Panc1 (cell line): ENCODE data around the gene KCND3. TPM values are rescaled to one million over a fixed set of nuclear protein-coding genes. Genes with fewer than 3 reads are reported as not detected.

Source experiments
- ATAC-seq: fragments of 200-7000 bp; cut with Tn5 transposase; 2 replicates; pipeline ENCODE4 v1.9.1; 2020; ENCODE audit warnings: mild to moderate bottlenecking, moderate library complexity
- BruUV-seq: library from RNA; stranded (reverse); fragments of 400-500 nt; replicated peaks from 2 replicates; lab custom pipeline; 2021; lab: Mats Ljungman, UMichigan
- CTCF ChIA-PET: fragments of 300-600 bp; sonication (Branson Sonifier 250); formaldehyde crosslinking; loops from one replicate; lab custom pipeline; 2022; ENCODE audit warnings: antibody characterized with exemption; lab: Charles Lee
- POLR2A ChIA-PET: fragments of 300-600 bp; sonication (Branson Sonifier 250); formaldehyde crosslinking; loops from one replicate; lab custom pipeline; 2022; ENCODE audit warnings: antibody characterized with exemption; lab: Charles Lee
- DNase-seq: peaks from one replicate; pipeline ENCODE4 v3.0.0-alpha.2; 2010; ENCODE audit warnings: low read depth, low spot score
- H3K27ac ChIP-seq: 2 replicates; pipeline ENCODE4 v1.5.1; 2011; ENCODE audit warnings: mild to moderate bottlenecking, low read length, inconsistent platforms
- H3K27me3 ChIP-seq: fragments of 200-500 bp; sonication (Bioruptor generic); 2 replicates; pipeline ENCODE4 v1.6.0; 2014; ENCODE audit warnings: low read length, inconsistent platforms; ENCODE audit not compliant: control insufficient read depth, insufficient read depth
- H3K36me3 ChIP-seq: fragments of 200-500 bp; sonication (Bioruptor generic); 2 replicates; pipeline ENCODE4 v1.5.1; 2014; ENCODE audit warnings: inconsistent platforms, mild to moderate bottlenecking, low read length, moderate library complexity; ENCODE audit not compliant: control insufficient read depth, insufficient read depth
- H3K4me1 ChIP-seq: 2 replicates; pipeline ENCODE4 v1.5.1; 2011; ENCODE audit warnings: inconsistent platforms, mild to moderate bottlenecking, low read length, moderate library complexity; ENCODE audit not compliant: control insufficient read depth, insufficient read depth
- H3K4me3 ChIP-seq, 2 experiments: 2 replicates each; pipeline ENCODE4 v1.5.1; 2011 to 2012; ENCODE audit warnings: low read depth in 2 of 2, low read length in 2 of 2, mild to moderate bottlenecking in 2 of 2, inconsistent platforms in 1 of 2, moderate library complexity in 1 of 2
- H3K9me3 ChIP-seq: fragments of 200-500 bp; sonication (Bioruptor generic); 2 replicates; pipeline ENCODE4 v1.5.1; 2014; ENCODE audit warnings: low read depth, mild to moderate bottlenecking, inconsistent platforms, low read length, moderate library complexity; ENCODE audit not compliant: control insufficient read depth, insufficient read depth
- CTCF ChIP-seq: fragments of 450-650 bp; IDR thresholded peaks from 2 replicates; pipeline ENCODE4 v1.5.1; 2017; ENCODE audit warnings: mild to moderate bottlenecking
- POLR2AphosphoS5 ChIP-seq: IDR thresholded peaks from 2 replicates; pipeline ENCODE4 v1.6.1; 2012; ENCODE audit warnings: mild to moderate bottlenecking, low read depth, low read length, moderate library complexity
- REST ChIP-seq, 2 experiments: IDR thresholded peaks; 2 replicates each; pipeline ENCODE4 v1.6.1; 2011 to 2012; ENCODE audit warnings: low read depth in 2 of 2, control low read depth in 1 of 2, low read length in 1 of 2, mild to moderate bottlenecking in 1 of 2, moderate library complexity in 1 of 2; ENCODE audit not compliant: insufficient read depth in 1 of 2
- SIN3A ChIP-seq: IDR thresholded peaks from 2 replicates; pipeline ENCODE4 v1.6.1; 2012; ENCODE audit warnings: low read depth, mild to moderate bottlenecking, low read length, moderate library complexity, borderline replicate concordance; ENCODE audit not compliant: insufficient read depth
- TCF7L2 ChIP-seq: IDR thresholded peaks from 2 replicates; pipeline ENCODE4 v1.6.1; 2011; ENCODE audit warnings: mild to moderate bottlenecking, low read depth, low read length, inconsistent platforms
- in situ Hi-C: cut with HindIII; loops from 2 replicates; pipeline ENCODE4 v1.10.0; 2016; ENCODE audit warnings: low sequenced_read_pairs, low pct_unique_long_range_greater_than_20kb
- intact Hi-C: fragments of 100-400 bp; cut with micrococcal nuclease; formaldehyde crosslinking; loops from one replicate; pipeline ENCODE4 v1.10.0; 2022; ENCODE audit not compliant: unreplicated experiment
- total RNA-seq: library from RNA; stranded (reverse); gene quantifications from one replicate; pipeline ENCODE4 v1.2.1, GENCODE V29; 2021; ENCODE audit not compliant: unreplicated experiment

Gene KCND3
- total RNA-seq, 1 experiment from 2014 or later: not detected

GRCh38 chr1:111888740-111889376 is 100.6 kb downstream of the KCND3 start:
- Histone ChIP-seq H3K4me1 (no peaks in the 10 kb centered on the region), H3K36me3 (no peaks in the 10 kb centered on the region), H3K4me3 (no peak overlapping the region), H3K9me3 (no peaks in the 10 kb centered on the region), H3K27ac (no peak overlapping the region), H3K27me3 (0 out of 2 replicates have a peak, but pooled peaks cover 2% of the 10 kb centered on the region)
- ChIA-PET CTCF (no interaction called here), POLR2A (no interaction called here)
- DNase-seq: no peak
- intact Hi-C loops: no loop called here
- BruUV-seq: no TSS peak
- in situ Hi-C loops: no loop called here
- no peak for ATAC-seq
- TF ChIP-seq SIN3A (no peak), POLR2AphosphoS5 (no peak), TCF7L2 (no peak), CTCF (no peak), REST (IDR thresholded peaks at IDR 0.05; ENCODE audit: insufficient read depth in 1 of 2, low read depth in 2 of 2, low read length in 1 of 2) (no peak)

- CTCF ChIA-PET: no interaction called here
- in situ Hi-C loops: no loop called here
- POLR2A ChIA-PET: no interaction called here
Measured at GRCh38 chr1:111887875-111888274, 101.6 kb downstream of the KCND3 start.

More at GRCh38 chr1:111887875-111888274, 101.6 kb downstream of the KCND3 start:
- DNase-seq (no peak), ATAC-seq (no peak)
- Histone ChIP-seq H3K4me3 (no peak overlapping the region), H3K4me1 (no peaks in the 10 kb centered on the region), H3K27ac (no peak overlapping the region), H3K36me3 (no peaks in the 10 kb centered on the region), H3K9me3 (no peaks in the 10 kb centered on the region), H3K27me3 (0 out of 2 replicates have a peak, but pooled peaks cover 2% of the 10 kb centered on the region)
- intact Hi-C loops: no loop called here
- no peak for TF ChIP-seq SIN3A
- TF ChIP-seq CTCF: no peak
- no peak for TF ChIP-seq REST (IDR thresholded peaks at IDR 0.05; ENCODE audit: insufficient read depth in 1 of 2, low read depth in 2 of 2, low read length in 1 of 2)
- no peak for TF ChIP-seq POLR2AphosphoS5
- TF ChIP-seq TCF7L2: no peak
- no TSS peak for BruUV-seq
